ENCODE measurements around the gene STXBP6.

Gene STXBP6

DNA sequence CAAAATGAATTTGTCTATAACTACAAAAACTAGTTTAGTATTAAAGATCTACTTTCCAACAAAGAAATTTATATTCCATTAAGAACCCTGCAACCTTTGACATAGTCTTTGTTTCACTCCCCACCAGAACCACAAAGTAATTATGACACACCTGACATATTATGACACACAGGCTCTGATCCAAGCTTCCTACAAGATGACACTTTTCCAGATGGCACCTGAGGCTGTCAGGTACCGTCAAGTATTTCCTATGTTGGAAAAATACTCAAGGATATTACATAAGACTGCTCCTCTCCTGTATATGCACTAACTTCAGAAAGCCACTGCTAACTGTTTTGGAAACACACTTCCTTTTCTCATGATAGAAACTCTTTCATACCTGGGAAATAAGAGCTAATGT is 38.9 kb downstream of the STXBP6 start:
- no peak for DNase-seq

DNA sequence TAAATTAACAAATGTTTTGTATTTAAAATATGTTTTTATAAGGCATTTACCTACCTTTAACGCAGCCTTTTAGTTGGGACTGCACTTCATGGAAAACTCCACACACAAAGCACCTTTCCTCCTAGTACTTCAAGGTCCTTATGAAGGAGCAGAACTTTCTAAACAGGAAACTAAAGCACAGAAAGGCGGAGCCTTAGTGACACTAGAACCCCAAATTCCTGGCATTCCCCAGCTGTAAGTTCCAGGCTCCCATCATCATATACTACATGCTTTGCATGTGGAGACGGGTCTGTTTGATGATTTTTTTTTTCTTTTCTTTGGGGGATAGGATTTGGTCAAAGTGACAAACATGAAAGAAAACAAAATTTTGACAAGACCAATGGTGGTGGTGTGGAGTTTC is 39.5 kb downstream of the STXBP6 start:
- DNase-seq: no peak

DNA sequence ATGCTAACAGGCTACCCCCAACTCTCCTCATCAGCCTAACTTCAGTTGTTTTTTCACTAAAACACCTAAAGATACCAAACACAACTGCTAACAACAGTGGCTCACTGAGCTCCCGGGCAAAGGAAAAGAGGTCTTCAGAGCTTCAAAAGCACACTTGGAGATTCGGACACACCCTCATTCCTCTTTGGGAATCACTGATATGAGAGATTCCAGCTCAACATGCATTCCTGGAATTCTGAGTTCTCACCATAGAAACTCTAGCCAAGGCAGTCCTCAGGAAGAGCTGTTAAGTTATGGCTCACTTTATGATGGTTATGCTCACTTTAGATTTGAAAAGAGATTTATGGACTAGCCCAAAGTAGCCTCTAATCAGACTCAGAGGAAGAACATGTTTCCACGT is 40.1 kb downstream of the STXBP6 start:
- no peak for DNase-seq

DNA sequence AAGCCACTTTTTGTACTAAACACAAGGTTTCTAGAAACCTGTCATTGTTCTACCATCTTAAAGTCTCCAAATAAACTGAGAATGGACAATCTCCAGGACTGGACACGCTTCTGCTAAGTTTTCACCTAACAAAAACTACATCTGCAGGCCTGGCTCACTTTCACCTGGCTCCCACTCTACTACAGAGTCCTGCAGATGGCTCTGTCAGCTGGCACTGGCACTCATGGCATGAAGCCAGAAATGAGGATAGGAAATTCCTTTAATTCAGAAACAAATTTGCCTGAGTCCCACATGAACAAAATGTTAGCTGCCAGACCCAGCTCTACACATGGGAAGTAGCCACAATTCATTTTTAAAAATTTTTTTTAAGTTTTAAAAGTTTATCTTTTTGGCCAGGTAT is 42.1 kb downstream of the STXBP6 start:
- DNase-seq: no peak

DNA sequence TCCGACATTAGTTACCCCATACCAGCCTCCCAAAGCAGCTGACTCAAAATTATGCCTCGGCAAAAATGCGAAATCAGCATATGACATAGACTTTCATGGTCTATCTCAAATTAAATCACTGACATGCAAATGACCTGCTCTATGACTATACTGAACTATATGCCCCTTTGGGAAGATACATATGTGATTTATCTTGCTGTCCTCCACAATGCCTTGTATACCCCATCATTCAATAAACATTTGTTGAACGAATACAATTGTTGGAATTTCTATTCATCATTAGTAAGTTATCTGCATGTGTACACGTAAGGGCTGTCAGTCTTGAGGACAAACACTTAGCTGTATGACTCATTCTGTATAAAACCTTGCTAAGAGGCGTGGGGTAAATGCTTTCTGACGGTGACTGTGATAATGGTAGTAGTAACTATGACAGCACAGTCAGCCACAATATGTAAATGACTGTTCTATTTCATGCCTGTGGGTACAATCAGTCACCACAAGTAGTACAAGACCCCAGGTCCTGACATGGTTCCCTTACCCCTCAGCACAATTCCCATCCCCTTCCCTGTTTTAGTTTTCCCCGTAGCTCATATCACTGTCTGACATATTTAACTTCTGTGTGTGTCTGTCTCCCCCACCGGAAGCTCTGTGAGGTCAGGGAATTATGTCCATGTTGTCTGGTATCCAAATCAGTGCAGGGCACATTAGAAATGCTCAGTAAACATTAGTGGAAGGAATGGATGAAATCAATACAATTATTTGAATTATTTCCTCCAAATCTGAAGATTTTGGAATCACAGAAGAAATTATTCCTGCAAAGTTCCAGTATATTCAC is 42.8 kb downstream of the STXBP6 start:
- DNase-seq: no peak

DNA sequence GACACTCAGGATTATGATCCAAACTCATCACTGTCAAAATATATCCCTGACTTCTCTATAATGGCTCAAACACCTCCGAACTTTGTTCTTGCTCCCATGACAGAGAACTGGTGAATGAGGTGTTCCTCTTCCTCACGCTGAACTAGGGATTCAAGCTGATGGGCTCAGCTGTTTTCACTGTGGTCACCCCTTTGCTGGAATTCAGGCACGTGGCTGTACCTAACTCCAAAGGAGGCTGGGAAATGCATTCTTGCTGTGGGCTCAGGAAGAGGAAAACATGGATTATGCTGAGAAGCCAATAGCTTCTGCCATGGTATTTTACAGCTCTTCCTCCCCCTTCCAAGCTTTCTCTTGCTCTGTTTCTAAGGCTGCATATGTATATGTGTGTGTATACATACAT is 43.9 kb downstream of the STXBP6 start:
- no peak for DNase-seq

DNA sequence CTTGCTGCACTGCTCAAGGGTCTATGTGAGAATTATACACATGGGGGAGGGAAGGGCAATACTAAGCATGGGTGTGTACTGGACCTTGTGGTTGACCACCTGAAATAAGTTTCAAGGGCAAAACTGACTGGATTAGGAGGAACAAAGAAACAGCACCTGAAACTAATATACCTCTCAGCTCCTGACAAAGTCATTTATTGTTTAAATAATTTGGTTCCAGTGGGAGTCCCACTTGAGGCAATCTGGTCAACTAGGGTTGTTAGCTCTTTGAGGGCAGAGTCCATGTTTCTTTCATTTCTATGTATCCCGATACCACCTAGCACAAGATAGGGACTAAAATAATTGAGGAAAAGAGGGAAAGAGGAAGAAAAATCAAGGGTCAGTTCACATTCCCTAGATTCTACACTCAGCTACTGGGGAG is 45.5 kb downstream of the STXBP6 start:
- DNase-seq: no peak

DNA sequence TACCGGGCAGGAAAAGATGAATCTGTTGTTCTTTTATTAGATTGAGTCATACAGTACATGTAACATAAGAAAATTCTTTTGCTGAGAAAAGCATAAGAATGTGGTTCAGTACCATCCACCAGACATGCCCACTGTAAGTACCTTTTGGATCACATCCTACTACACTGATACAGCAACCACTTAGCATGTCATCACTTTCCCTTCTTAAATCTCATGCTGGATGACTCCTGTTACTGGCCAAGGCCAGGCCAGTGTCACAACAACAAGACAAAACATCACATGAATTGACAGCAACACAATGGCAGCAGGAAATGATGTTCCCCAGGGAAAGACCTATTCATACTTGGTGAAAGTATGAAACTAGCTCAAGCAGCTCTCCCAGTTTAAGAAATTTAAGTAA is 46.4 kb downstream of the STXBP6 start:
- DNase-seq: no peak

DNA sequence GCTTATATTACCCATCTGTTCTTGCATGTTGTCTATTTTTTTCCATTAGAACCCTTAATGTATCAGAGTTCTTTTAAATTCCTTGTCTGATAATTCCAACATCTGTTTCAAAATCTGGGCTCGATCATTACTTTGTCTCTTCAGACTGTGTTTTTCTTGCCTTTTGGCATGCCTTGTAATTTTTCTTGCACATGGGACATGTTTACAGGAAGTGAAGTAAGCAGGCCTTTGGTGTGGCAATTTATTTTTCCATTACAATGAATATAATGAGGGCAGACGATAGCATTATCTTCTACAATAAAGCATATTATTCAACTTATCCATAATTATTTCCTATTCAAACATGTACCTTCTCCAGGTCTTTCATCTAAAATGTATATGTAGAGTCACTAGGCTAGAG is 48.3 kb downstream of the STXBP6 start:
- DNase-seq: no peak

DNA sequence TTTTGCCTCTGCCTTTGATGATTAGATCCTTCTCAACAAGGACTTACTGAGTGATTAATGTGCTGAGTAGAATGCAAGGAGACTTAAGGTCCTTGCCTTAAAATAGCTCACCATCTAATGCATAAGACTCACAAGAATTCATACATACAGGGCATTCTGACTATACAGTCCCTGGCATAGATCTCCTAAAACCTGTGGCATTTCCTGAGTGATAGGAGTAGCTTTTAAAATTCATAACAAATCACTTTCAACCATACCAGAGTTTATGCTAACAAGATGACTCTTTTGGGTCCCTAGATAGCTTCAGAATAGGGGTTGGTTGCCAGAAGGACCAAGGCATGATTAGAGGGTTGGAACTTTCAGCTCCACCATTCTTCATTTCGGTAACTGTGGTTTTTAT is 48.8 kb downstream of the STXBP6 start:
- no peak for DNase-seq

DNA sequence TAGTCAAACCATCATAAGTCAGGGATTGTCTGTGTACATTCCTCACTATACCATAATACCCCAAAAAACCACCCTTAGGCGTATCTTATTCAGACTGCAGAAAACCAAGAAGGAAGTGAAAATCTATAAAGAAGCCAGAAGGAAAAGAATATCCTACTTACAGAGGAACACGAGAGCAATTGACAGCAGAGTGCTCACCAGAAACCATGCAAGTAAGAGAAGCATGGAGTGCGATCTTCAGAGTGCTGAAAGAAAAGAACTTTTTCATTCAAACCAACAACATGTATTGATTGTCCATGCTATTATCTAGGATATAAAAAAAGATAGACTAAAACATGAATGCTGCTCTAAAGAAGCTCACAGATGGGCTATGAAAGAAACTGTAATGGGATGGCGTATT is 50.8 kb downstream of the STXBP6 start:
- DNase-seq: no peak

DNA sequence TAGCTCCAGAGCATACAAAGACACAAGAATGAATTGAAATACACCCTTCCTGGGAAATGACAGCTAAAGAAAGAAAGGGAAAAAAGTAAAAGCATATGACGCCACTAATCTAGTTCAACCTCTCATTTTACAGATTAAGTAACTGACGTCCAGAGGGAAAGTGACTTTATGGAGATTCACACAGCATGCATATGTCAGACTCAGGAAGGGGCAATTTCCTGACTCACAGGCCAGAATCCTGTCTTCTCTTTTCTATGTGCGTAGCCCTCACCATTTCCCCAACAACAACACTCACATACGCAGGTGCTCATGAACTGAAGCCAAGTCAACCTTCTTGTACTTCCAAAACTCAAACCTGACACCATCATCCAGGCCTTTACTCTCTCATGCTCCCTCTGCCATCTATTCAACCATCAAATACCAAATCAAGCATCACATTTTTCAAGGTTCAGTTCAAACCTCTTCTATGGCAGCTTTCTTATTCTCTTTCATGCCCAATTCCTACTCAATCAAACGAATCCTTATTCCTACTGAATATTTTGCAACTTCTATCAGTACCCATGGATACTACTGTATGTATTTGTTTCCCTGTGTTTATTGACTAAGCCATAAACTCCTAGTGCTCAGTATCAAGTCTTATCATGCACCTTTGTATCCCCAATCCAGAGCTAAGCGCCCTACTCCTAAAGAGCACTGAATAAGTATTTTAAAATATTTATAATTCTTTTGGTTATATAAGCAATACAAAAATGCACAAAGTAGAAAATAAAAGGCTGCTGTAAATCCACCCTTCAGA is 52.8 kb downstream of the STXBP6 start:
- DNase-seq: peak; percentile 18 to 38

DNA sequence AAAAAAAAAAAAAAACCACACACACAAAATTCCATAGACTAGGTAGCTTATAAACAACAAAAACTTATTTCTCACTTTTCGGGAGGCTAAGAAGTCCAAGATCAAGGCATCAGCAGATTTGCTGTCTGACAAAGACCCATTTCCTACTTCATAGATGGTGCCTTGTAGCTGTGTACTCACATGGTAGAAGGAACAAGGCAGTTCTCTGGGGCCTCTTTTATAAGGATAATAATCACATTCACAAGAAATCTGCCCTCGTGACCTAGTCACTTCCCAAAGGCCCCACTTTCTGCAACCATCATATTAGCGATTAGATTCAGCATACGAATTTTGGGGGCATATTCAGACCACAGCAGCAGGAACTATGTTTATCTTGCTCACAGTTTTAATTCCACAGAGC is 54.9 kb downstream of the STXBP6 start:
- DNase-seq: no peak

DNA sequence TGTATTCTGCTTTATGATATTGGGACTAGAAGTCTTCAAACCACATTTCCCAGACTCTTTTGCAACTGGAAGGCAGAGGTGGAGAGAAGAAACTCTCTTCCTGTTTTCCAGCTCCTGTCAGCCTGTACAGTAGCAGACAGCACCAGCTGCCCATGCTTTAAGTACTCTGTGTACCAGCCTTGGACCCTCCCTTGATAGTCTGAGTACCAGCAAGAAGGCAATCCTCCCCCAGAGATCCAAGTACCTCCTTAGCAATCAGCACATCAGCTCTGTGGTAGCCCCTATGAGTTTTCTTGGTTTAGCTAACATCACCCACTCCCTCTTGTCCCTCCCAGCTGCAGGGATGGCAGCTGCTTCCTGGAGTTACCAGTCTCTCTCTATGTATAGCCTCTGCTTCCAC is 56.3 kb downstream of the STXBP6 start:
- DNase-seq: peak; percentile 83

DNA sequence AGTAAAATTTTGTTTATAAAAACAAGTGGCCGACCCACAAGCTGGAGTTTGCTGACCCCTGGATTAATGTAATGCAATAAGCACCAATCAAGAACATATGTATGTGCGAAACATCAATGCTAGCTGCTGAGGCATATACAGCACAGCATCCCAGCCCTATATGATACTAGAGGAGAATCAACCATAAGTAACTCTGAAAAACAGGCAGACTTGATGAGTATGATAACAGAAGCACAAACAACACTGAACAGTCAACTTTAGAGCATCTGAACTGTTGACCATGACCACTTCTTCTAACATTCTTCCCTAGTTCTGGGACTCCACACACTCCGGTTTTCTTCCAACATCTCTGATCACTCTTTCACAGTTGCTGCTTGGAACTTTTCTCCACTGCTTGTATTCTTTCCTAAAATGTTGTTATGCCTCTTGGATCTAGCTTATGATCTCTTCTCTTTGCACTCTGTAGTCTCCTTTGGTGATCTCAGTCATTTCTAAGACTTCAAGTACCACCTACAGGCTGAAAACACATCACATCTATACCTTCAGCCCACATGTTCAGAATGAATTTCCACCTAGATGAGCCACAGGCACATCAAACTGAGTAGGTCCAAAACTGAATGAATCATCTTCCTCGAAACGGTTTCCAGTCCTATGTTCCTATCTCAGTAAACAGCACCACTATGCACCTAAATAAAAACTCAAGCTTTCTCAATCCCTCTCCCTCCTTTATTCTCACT is 57.2 kb downstream of the STXBP6 start:
- DNase-seq: peak; percentile 18 to 19

DNA sequence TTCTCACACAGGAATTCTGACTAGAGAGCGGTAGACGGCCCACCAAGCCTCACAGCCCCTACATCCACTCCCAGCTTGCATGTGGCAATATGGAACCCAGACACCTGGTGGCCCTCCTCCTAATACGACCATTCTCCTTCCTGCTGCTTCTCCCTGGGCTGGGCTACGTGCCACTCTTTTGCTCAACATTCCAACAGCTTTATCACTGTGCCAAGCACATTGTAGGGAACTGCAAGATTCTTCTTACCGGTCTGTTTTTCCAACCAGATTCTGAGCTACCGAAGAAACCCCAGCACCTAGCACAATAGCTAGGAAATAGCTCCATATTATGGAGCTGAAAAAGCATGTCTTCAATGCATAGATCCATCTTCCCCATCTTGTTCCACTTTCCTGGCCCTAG is 58.1 kb downstream of the STXBP6 start:
- no peak for DNase-seq

DNA sequence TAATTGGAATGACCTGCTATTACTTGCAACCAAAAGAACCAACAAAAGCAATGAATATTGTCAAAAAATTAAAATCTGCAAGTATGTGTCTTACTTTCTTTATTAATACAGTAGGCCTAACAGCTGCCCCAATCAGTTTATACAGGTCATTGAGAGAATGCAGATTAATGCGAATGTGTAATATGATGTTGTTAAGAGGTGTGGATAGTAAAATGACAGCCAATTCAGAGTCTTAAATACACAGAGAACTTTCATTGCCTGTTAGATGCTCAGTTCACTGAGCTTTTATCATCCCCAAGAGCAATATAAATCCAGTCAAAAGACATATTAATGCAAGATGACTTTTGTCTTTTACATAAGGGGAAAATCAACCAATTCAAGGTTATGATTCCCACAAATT is 58.7 kb downstream of the STXBP6 start:
- no peak for DNase-seq

DNA sequence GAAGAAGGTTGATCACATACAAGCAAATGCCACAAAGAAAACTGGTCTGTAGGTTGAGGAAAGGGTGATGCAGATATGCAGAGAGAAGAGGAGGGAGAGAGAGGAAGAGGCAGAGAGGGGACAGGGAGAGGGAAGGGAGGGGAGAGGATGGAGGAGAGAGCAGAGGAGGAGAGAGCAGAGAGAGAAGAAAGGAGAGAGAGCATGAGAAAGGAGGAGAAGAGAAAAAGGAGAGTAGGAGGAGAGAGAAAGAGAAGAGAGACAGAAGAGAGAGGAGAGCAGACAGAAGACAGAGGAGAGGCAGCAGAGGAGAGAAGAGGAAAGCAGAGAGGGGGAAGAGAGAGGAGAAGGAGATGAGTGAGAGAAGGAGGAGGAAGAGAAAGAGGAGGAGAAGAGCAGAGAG is 59.2 kb downstream of the STXBP6 start:
- no peak for DNase-seq

DNA sequence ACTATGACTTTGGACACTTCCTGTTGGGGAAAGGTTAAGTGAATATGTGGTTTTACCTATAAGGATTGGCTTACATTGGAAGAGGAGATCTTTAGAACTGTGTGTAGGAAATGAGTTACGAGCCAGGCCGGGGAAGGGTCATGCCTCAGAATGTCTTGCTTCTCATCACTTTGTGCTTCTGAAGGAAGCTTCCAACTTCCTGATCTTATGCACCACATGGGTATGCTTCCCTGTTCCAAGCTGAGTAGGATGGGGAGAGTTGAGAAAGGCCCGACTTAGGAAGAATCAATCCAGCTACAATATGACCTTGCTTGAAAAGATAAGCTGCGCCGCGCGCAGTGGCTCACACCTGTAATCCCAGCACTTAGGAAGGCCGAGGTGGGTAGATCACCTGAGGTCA is 59.9 kb downstream of the STXBP6 start:
- DNase-seq: peak; percentile 9 to 18

DNA sequence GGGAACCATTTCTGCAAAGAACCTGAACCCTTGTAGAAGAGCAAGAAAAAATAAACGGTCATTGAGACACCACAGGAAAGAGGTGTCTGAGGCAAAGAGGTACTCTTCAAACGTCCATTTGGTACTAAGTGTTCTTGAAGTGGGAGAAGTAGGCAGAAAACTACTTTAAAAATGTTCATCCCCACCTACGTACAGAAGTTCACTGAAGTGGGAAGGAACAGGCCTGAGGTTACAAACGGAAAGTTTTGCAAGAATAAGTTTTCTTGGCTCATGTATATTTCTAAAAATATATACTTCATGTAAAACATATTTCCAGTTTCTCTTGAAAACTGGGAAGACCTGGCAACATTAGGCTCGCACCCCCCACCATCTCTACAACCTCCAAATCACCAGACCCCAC is 61.2 kb downstream of the STXBP6 start:
- DNase-seq: peak; percentile 45 to 69

DNA sequence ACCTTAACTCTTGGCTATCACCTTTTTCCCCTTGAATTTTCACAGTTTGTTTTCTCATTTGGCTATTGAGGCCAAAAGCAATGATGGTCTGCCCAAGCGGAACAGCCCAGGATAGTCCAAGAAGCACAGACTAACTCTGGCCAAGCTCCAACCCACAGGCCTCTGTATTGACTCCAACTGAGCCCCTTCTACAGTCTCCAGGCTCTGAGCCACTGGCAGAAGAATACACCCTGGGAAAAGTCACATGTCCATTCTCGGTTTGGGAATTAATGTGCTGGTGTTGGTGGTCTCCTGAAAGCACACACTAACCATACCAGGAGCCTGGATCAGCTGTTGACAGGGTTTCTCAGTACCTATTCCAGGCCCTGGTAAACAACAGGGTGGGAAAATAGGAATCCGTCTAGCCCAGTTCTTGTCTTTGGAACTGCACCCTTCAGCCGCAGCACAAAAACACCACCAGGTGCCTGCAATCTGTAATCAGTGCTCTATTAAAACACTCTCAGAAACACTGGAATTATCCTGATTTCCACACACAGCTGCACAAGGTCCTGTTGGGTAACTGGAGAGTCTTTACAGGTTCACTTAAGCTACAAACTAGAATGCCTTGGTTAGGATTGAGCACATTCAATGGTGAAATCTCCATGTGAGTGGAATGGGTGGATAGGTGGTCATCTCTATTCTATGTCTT is 63.6 kb downstream of the STXBP6 start:
- no peak for DNase-seq

DNA sequence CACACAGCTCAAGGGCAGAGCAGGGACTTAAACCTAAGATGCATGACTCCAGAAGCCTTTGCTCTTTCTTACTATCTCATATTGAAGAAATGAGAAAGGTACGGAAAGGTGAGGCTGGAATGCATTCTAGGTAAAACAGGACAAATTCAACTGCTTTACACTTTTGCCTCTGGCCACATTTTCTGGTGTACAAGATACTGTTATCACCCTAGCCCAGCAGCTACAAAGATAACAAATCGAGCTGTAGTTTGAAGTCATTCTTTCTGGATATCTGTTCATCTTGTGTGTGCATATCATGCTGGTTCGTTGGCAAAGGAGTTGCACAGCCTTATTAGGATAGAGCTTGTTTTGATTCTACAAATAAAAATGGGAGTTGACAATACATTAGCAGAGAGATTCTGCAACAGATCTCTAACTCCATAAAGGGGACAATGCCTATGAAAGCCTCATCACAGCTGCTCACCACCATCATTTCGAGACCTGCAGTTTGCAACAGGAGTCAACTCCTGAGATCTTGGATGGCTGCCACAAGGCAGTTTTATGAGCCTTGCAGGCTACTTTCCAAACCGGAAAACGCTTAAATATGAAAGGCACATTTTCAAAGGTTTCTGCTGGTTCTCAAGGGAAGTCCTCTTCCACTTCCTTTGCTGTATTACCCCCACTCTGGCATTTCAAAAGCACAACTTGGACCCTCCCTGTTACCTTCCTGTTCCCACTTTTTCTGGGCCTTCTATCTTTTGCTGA is 64.9 kb downstream of the STXBP6 start:
- peak; percentile 73 to 90 for DNase-seq
